Thyroid gland (tissue), 4 donors: ENCODE data around the gene KLHL35.

Experiments used
- POLR2A ChIP-seq, 2 donors: fragments of 450-650 bp; IDR thresholded peaks; one replicate each; pipeline ENCODE4 v1.6.1; 2017; ENCODE audit warnings: antibody characterized with exemption in 2 of 2, mild to moderate bottlenecking in 2 of 2, moderate library complexity in 1 of 2
- TF ChIP-seq, protein P1 (sequence below), 6 experiments: fragments of 200-600 bp in 3 of 6; fragments of 450-650 bp in 3 of 6; sonication (generic) in 3 of 6; IDR thresholded peaks; one replicate each; pipeline ENCODE4 v1.5.1; 2016 to 2019; ENCODE audit warnings: antibody characterized with exemption in 6 of 6, mild to moderate bottlenecking in 2 of 6, inconsistent platforms in 1 of 6, moderate library complexity in 1 of 6

DNA sequence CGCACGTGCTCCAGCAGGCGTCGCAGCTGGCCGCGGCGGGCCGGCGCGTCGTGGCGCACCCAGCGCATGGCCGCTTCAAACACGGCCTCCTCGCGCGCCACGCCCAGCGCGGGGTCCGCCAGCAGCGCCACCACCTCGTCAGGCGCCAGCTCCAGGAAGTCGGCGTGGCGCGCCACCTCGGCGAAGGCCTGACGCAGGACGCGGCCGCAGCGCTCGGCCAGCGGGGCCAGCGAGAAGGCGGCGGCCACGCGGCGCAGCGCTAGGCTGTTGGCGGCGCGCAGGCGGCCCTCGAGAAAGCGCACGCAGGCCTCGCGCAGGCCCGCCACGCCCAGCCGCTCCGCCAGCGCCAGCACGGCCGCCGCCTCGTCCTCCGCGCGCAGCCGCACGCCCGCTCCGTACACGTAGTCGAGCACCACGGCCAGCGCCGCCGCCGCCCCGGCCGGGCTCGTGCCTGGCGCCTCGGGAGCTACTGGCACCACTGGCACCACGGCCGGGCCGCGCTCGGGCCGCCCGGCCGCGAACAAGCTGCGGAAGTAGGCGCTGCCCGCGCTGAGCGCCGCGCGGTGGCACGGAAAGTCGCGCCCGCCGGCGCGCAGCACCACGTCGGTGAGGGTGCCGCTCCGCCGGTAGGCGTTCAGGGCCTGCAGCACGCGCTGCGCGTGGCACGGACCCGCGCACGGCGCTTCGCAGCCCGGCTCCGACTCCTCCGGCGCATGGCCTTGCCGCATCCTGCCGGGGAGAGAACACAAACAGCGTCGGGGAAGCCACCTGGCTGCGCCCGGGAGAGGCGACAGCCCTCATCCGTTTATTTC lies 2.9 kb downstream of the KLHL35 start:
- TF ChIP-seq, protein P1, sequence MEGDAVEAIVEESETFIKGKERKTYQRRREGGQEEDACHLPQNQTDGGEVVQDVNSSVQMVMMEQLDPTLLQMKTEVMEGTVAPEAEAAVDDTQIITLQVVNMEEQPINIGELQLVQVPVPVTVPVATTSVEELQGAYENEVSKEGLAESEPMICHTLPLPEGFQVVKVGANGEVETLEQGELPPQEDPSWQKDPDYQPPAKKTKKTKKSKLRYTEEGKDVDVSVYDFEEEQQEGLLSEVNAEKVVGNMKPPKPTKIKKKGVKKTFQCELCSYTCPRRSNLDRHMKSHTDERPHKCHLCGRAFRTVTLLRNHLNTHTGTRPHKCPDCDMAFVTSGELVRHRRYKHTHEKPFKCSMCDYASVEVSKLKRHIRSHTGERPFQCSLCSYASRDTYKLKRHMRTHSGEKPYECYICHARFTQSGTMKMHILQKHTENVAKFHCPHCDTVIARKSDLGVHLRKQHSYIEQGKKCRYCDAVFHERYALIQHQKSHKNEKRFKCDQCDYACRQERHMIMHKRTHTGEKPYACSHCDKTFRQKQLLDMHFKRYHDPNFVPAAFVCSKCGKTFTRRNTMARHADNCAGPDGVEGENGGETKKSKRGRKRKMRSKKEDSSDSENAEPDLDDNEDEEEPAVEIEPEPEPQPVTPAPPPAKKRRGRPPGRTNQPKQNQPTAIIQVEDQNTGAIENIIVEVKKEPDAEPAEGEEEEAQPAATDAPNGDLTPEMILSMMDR (IDR thresholded peaks at IDR 0.05), result no peak
- no peak for TF ChIP-seq POLR2A (IDR thresholded peaks at IDR 0.05)
